ENCODE data around the gene KLRC2.
"Not testable (repeated sequence)": the region's sequence is repeated elsewhere in the genome, so short reads cannot be mapped to it uniquely, and the experiment has no call there.

The KLRC2 gene

GRCh38 chr12:10424260-10424899 lies 11.4 kb downstream of the KLRC2 start:
- H3K27me3 ChIP-seq: peaks cover 14% of the 10 kb centered on the region
- not testable (repeated sequence) for H3K4me3 ChIP-seq (ENCODE audit: low read depth in 1 of 2, low read length in 1 of 2); H3K27ac ChIP-seq; H3K4me1 ChIP-seq (ENCODE audit: control insufficient read depth in 1 of 2, insufficient read depth in 1 of 2, low read depth in 1 of 2, low read length in 1 of 2); H3K36me3 ChIP-seq; H3K9me3 ChIP-seq

DNA sequence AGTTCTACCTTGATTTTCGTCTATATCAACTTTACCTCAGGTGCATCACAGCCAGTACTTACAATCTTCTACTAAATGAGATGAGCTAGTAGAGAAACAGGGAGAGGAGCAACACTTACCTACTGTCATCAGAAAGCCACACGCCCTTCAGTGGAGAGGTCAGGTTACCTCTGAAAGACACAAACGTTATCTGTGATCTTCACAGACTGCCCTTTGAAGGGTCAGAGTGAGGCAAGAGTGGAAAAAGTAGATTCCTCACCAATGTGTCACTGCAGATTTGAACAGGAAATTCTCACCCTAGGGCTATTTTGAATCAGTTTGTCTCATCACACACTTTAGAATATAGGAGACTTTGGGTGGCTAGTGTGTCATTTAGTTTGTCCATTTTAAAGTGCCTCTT lies 13.7 kb downstream of the KLRC2 start:
- not testable (repeated sequence) for H3K4me1 ChIP-seq (ENCODE audit: control insufficient read depth in 1 of 2, insufficient read depth in 1 of 2, low read depth in 1 of 2, low read length in 1 of 2); H3K9me3 ChIP-seq; H3K4me3 ChIP-seq (ENCODE audit: low read depth in 1 of 2, low read length in 1 of 2); H3K27ac ChIP-seq; H3K36me3 ChIP-seq
- peaks cover 15% of the 10 kb centered on the region for H3K27me3 ChIP-seq

DNA sequence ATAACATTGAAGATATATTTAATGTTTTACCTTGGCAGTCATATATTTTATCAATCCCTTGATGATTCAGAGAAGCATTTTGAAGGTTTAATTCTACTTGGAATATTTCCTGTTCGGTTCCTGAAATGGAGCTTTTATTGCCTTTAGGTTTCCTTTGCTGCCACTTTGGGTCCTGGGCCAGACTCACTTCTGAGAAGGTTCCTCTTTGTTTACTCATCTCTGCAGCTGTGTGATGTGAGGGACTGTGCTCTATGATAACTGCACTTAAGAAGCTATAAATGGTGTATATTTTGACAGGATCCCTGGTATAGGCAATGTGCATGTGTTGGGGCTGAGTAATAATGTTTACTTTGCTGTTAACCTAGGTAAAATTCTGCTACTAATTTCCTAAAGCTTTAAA lies 15.5 kb downstream of the KLRC2 start, which contains the start of gene KLRC3:
Gene KLRC3 (minus strand): TSS at position 262 of the 400 bp plus-strand sequence. CDS start 45 bp downstream, at position 217.
- not testable (repeated sequence) for H3K36me3 ChIP-seq; H3K4me1 ChIP-seq (ENCODE audit: control insufficient read depth in 1 of 2, insufficient read depth in 1 of 2, low read depth in 1 of 2, low read length in 1 of 2); H3K9me3 ChIP-seq; H3K27ac ChIP-seq; H3K4me3 ChIP-seq (ENCODE audit: low read depth in 1 of 2, low read length in 1 of 2)
- peaks cover 21% of the 10 kb centered on the region for H3K27me3 ChIP-seq

DNA sequence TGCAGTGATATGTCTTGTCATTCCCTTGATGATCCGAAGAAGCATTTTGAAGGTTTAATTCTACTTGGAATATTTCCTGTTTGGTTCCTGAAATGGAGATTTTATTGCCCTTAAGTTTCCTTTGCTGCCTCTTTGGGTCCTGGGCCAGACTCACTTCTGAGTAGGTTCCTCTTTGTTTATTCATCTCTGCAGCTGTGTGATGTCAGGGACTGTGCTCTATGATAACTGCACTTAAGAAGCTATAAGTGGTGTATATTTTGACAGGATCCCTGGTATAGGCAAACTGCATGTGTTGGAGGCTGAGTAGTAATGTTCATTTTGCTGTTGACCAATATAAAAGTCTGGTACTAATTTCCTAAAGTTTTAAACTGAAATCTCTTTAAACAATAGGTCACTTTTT lies 26.4 kb downstream of the KLRC2 start, which contains the start of gene KLRC4:
Gene KLRC4 (minus strand): TSS at position 366 of the 400 bp plus-strand sequence. CDS start 182 bp downstream, at position 184.
- H3K27ac ChIP-seq: no peak within 1 kb of the TSS
- no peak for TF ChIP-seq CTCF (IDR thresholded peaks at IDR 0.05)

GRCh38 chr12:10408842-10409241 lies 27.0 kb downstream of the KLRC2 start:
- no peak overlapping the region for H3K4me3 ChIP-seq (ENCODE audit: low read depth in 1 of 2, low read length in 1 of 2)
- H3K4me1 ChIP-seq (ENCODE audit: control insufficient read depth in 1 of 2, insufficient read depth in 1 of 2, low read depth in 1 of 2, low read length in 1 of 2): no peaks in the 10 kb centered on the region
- no peaks in the 10 kb centered on the region for H3K36me3 ChIP-seq
- H3K9me3 ChIP-seq: no peaks in the 10 kb centered on the region
- no peak overlapping the region for H3K27ac ChIP-seq
- TF ChIP-seq CTCF (IDR thresholded peaks at IDR 0.05): no peak
- H3K27me3 ChIP-seq: peaks cover 86% of the 10 kb centered on the region

More for the DNA sequence above, 26.4 kb downstream of the KLRC2 start, which contains the start of gene KLRC4:
- Histone ChIP-seq H3K27me3 (peaks cover 87% of the 10 kb centered on the region), H3K36me3 (no peaks in the 10 kb centered on the region), H3K4me1 (ENCODE audit: control insufficient read depth in 1 of 2, insufficient read depth in 1 of 2, low read depth in 1 of 2, low read length in 1 of 2) (no peaks in the 10 kb centered on the region), H3K9me3 (no peaks in the 10 kb centered on the region), H3K4me3 (ENCODE audit: low read depth in 1 of 2, low read length in 1 of 2) (no peak within 1 kb of the TSS)

DNA sequence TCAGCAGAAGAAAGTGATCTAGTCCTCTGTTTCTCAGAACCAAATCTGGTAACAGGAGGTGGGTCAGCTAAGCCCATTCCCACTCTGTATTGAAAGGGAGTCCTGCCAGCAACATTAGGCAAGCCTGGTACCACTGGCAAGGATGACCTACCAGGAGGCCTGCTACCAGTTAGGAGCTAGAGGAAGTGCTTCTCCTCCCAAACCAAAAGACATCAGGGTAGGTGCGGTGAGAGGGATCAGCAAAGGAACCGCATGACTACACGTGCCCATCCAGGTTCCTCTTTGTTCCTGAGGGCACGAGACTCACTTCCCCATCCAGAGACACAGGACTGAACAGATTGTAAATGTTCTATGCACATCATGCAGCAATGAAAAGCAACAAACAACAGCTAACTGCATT lies 29.1 kb downstream of the KLRC2 start:
- Histone ChIP-seq H3K27ac (no peak overlapping the region), H3K4me3 (ENCODE audit: low read depth in 1 of 2, low read length in 1 of 2) (no peak overlapping the region)
- TF ChIP-seq CTCF (IDR thresholded peaks at IDR 0.05): no peak

GRCh38 chr12:10405294-10405693 lies 30.5 kb downstream of the KLRC2 start:
- Histone ChIP-seq H3K4me3 (ENCODE audit: low read depth in 1 of 2, low read length in 1 of 2) (no peak overlapping the region), H3K27ac (no peak overlapping the region), H3K27me3 (peaks cover 75% of the 10 kb centered on the region), H3K36me3 (no peaks in the 10 kb centered on the region), H3K9me3 (no peaks in the 10 kb centered on the region), H3K4me1 (ENCODE audit: control insufficient read depth in 1 of 2, insufficient read depth in 1 of 2, low read depth in 1 of 2, low read length in 1 of 2) (no peaks in the 10 kb centered on the region)
- no peak for TF ChIP-seq CTCF (IDR thresholded peaks at IDR 0.05)

More for the DNA sequence above, 29.1 kb downstream of the KLRC2 start:
- Histone ChIP-seq H3K36me3 (no peaks in the 10 kb centered on the region), H3K9me3 (no peaks in the 10 kb centered on the region), H3K4me1 (ENCODE audit: control insufficient read depth in 1 of 2, insufficient read depth in 1 of 2, low read depth in 1 of 2, low read length in 1 of 2) (no peaks in the 10 kb centered on the region), H3K27me3 (peaks cover 77% of the 10 kb centered on the region)
